Measurements from ENCODE around the gene TNS3.
"Not testable (repeated sequence)": the region's sequence is repeated elsewhere in the genome, so short reads cannot be mapped to it uniquely, and the experiment has no call there.

TNS3 gene

DNA sequence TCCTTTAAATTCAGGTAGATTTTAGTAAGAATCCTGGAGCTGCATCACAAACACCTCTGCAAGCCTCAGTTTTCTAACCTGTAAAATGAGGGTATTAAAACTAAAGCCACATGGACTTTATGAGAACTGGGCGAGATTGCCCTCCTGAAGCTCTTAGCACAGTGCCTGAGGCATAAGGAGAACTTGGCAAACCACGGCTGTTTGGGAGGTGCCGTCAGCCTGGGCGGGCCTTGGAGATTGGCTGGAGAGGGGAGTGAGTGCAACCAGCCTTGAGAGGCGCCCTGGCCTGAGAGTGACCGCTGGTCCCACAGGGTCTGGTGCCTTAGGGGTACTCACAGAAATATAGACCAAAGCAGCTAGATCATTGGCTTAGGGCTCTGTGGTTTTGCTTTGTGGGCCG is 5.4 kb upstream of the TNS3 start:
- no peaks in the 10 kb centered on the region for H3K9me3 ChIP-seq (ENCODE audit: control insufficient read depth, low read depth, low read length)
- H3K36me3 ChIP-seq (ENCODE audit: control insufficient read depth, low read depth, low read length), result no peaks in the 10 kb centered on the region
- H3K4me3 ChIP-seq (ENCODE audit: low read length), result no peak overlapping the region
- H3K27me3 ChIP-seq (ENCODE audit: control insufficient read depth, insufficient read depth, low read length), result peaks cover 17% of the 10 kb centered on the region
- no peak overlapping the region for H3K27ac ChIP-seq (ENCODE audit: low read length)
- no peak overlapping the region for H3K9ac ChIP-seq (ENCODE audit: low read length)
- peaks cover 21% of the 10 kb centered on the region for H3K4me1 ChIP-seq (ENCODE audit: control insufficient read depth, low read depth, low read length)

DNA sequence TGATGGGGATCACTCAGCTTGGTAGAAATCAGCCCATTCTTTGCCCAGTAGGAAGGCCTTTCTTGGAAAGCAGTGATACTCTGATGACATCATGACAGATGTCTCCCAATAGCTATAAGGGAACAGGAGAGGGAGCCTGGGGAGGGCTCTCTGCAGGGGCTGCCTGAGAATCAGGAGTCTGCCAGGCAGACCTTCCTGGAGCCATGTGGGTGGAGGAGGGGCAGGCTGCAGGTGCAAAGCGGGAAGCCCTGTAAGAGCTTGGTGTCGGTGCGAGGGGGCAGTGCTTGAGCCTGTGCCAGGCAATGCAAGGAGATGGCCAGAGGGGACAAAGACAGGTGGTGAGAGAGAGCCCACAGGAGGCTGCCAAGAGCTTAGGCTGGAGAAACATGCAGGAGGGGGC is 5.0 kb upstream of the TNS3 start:
- H3K27ac ChIP-seq (ENCODE audit: low read length), result no peak overlapping the region
- H3K4me1 ChIP-seq (ENCODE audit: control insufficient read depth, low read depth, low read length), result peaks cover 19% of the 10 kb centered on the region
- H3K9ac ChIP-seq (ENCODE audit: low read length), result no peak overlapping the region
- no peaks in the 10 kb centered on the region for H3K36me3 ChIP-seq (ENCODE audit: control insufficient read depth, low read depth, low read length)
- peaks cover 17% of the 10 kb centered on the region for H3K27me3 ChIP-seq (ENCODE audit: control insufficient read depth, insufficient read depth, low read length)
- H3K9me3 ChIP-seq (ENCODE audit: control insufficient read depth, low read depth, low read length), result no peaks in the 10 kb centered on the region
- H3K4me3 ChIP-seq (ENCODE audit: low read length), result no peak overlapping the region

DNA sequence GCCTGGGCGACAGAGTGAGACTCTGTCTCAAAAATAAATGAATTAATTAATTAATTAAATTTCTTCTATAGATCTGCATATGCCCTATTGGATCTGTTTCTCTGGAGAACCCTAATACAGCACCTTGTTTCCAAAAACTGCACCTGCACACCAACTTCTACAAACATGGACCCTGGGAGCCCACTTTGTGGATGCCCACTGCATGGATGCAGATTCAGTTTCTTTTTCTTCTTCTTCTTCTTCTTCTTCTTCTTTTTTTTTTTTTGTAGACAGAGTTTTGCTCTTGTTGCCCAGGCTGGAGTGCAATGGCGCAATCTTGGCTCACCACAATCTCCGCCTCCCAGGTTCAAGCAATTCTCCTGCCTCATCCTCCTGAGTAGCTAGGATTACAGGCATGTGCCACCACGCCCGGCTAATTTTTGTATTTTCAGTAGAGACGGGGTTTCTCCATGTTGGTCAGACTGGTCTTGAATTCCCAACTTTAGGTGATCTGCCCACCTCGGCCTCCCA is 4.3 kb upstream of the TNS3 start:
- peaks cover 13% of the 10 kb centered on the region for H3K4me1 ChIP-seq (ENCODE audit: control insufficient read depth, low read depth, low read length)
- peaks cover 17% of the 10 kb centered on the region for H3K27me3 ChIP-seq (ENCODE audit: control insufficient read depth, insufficient read depth, low read length)

DNA sequence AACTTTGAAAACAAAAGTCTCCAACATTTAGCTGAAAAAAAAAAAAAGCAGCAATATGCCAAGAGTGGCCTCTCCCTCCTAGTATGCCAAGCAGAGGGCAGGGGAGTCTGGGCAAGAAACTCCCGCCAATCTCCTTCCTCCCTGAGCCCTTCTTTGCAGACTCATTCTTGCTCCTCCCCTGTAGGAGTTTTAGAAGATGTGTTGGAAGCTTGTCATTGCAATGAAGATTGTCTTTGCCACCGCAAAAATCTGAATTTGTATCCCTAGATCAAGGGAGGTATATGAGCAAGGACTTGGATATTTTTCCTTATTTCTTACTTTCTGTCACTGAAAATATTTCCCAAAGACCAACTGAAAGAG is 2.6 kb upstream of the TNS3 start:
- H3K27ac ChIP-seq (ENCODE audit: low read length), result no peak overlapping the region
- peaks cover 17% of the 10 kb centered on the region for H3K27me3 ChIP-seq (ENCODE audit: control insufficient read depth, insufficient read depth, low read length)
- no peak overlapping the region for H3K9ac ChIP-seq (ENCODE audit: low read length)
- H3K9me3 ChIP-seq (ENCODE audit: control insufficient read depth, low read depth, low read length), result no peaks in the 10 kb centered on the region
- no peaks in the 10 kb centered on the region for H3K36me3 ChIP-seq (ENCODE audit: control insufficient read depth, low read depth, low read length)
- no peak overlapping the region for H3K4me3 ChIP-seq (ENCODE audit: low read length)
- H3K4me1 ChIP-seq (ENCODE audit: control insufficient read depth, low read depth, low read length), result peaks cover 15% of the 10 kb centered on the region

More for the DNA sequence above, 4.3 kb upstream of the TNS3 start:
- not testable (repeated sequence) for H3K27ac ChIP-seq (ENCODE audit: low read length); H3K9ac ChIP-seq (ENCODE audit: low read length); H3K36me3 ChIP-seq (ENCODE audit: control insufficient read depth, low read depth, low read length); H3K9me3 ChIP-seq (ENCODE audit: control insufficient read depth, low read depth, low read length); H3K4me3 ChIP-seq (ENCODE audit: low read length)

DNA sequence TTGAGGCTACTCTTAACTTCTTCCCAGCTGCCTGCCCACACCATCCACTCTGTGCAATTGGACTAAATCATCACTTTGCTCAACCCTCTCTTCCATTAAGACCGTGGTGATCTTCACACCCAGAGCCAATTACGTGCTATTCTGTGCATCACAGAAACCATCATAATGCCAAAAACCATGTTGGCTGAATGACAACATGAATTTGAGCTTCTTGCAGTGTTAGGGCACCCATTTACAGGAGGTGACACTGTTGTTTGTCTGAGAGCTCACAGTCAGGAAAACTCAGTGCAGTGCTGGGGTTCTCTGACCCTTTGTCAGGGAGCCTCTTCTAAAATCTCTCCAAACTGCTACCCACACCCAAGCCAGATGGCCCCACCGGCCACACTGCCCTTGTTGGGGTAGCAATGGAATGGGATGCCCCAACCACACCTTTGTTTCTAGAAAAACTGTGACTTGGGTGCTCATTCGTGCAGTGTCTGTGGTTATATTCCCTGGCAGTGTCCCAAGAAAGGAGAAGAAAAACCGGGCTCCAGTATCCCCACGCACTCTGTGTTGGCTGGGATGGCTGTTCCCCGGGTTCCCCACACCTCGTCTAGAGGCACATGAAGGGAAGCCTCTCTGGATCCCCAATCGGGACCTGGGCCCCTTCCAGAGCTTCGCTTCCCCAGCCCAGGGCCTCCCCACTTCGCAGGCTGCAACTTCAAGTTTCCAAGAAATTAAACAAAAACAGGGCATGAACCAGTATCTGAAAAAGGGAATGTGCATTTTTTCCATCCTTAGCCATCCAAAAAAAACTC is 2.0 kb upstream of the TNS3 start:
- no peak overlapping the region for H3K27ac ChIP-seq (ENCODE audit: low read length)
- no peaks in the 10 kb centered on the region for H3K9me3 ChIP-seq (ENCODE audit: control insufficient read depth, low read depth, low read length)
- peaks cover 17% of the 10 kb centered on the region for H3K4me1 ChIP-seq (ENCODE audit: control insufficient read depth, low read depth, low read length)
- peaks cover 17% of the 10 kb centered on the region for H3K27me3 ChIP-seq (ENCODE audit: control insufficient read depth, insufficient read depth, low read length)
- H3K4me3 ChIP-seq (ENCODE audit: low read length), result no peak overlapping the region
- no peak overlapping the region for H3K9ac ChIP-seq (ENCODE audit: low read length)
- H3K36me3 ChIP-seq (ENCODE audit: control insufficient read depth, low read depth, low read length), result no peaks in the 10 kb centered on the region

DNA sequence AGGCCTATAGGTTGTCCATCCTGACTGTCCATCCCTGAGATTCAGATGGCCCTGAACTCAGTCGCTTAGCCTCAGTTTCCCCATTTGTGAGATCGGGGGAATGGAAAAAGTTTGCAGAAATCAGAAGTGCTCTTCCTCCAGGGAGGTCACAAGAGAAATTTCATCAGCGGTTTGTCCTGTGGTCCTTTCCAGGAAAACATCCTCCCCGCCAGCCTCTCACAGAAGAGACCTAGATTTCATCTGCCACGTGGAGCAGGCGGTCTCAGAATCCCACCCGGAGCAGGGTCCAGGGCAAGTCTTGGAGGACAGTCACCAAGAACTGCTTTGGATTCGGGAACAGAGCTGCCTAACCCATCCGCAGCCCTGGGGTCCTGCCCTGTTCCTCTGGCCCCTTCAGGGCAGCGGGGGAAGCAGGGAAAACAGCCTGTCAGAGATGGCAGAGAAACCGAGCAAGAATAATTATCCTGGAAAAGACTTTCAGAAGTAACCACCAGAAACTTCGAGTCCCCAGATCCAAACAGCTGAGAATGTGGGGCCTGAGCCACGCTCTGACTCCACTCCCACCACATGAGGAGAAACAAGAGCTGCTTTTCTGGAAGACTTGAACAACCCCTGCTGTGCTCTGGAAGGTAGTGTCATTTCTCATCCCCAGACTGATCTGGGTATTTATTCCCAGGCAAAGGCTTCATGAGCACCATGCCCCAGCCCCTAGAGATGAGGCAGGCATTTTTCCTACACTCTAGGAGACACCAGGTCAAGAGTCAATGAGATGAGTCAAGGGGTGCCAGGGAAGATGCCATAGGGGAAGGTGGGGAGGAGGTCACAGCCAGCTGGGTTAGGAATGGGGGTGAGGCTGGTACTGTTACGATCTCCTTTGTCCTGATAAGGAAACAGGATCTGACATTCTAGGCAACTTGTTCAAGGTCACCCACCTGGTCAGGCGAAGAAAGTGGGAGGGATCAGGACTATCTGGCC is 1.1 kb upstream of the TNS3 start:
- H3K9ac ChIP-seq (ENCODE audit: low read length), result no peak overlapping the region

DNA sequence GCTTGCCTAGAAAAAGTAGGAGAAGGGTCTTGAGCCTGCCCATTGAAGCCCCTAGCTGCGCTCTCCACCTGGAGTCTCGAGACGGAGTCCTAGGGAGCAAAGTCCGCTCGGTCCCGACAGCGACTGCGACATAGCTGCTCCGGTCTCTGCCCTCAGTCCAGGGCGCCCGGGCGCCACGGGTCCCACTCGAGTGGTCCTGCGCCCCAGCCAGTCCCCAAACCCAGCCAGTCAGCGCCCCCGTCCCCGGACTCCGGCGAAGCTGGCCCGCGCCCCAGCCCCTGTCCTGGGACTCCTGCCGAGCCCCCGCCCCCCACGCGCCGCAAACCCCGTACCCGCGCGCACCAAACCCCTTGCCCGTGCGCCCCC is 490 bp downstream of the TNS3 start:
- peak overlapping the region; percentile 73 for H3K9ac ChIP-seq (ENCODE audit: low read length)
- no peak overlapping the region for H3K27ac ChIP-seq (ENCODE audit: low read length)
- peaks cover 17% of the 10 kb centered on the region for H3K4me1 ChIP-seq (ENCODE audit: control insufficient read depth, low read depth, low read length)
- no peaks in the 10 kb centered on the region for H3K36me3 ChIP-seq (ENCODE audit: control insufficient read depth, low read depth, low read length)
- peak overlapping the region; percentile 67 for H3K4me3 ChIP-seq (ENCODE audit: low read length)
- peaks cover 17% of the 10 kb centered on the region for H3K27me3 ChIP-seq (ENCODE audit: control insufficient read depth, insufficient read depth, low read length)
- no peaks in the 10 kb centered on the region for H3K9me3 ChIP-seq (ENCODE audit: control insufficient read depth, low read depth, low read length)

More for the DNA sequence above, 1.1 kb upstream of the TNS3 start:
- Histone ChIP-seq H3K36me3 (ENCODE audit: control insufficient read depth, low read depth, low read length) (no peaks in the 10 kb centered on the region), H3K27me3 (ENCODE audit: control insufficient read depth, insufficient read depth, low read length) (peaks cover 17% of the 10 kb centered on the region), H3K9me3 (ENCODE audit: control insufficient read depth, low read depth, low read length) (no peaks in the 10 kb centered on the region), H3K4me1 (ENCODE audit: control insufficient read depth, low read depth, low read length) (peaks cover 17% of the 10 kb centered on the region), H3K4me3 (ENCODE audit: low read length) (peak overlapping the region; percentile 67), H3K27ac (ENCODE audit: low read length) (no peak overlapping the region)

DNA sequence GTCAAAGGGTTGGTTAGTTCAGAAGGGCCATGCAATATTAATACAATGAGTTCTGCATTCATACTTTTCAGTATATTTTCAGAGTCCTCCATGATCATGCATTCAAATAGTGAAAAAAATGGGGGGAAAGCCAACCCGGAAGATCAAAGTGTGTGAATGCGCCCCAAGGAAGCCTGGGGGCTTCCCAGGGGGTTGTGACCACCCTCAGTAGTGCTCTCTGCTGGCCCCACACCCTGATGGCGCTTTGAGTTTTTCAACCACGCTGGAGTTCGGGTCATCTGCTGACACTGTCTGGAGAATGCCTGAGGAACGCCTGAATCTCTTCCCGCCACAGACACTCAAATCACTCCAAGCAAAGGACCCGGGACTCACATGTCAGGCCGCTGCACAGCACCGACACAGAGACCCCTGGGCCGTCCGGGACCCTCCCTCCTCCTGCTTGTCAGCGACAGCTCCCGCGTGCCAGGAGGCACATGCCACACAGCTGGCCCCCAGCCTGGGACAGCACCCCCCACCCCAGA is 1.0 kb downstream of the TNS3 start:
- H3K4me1 ChIP-seq (ENCODE audit: control insufficient read depth, low read depth, low read length), result peaks cover 17% of the 10 kb centered on the region
- peak overlapping the region; percentile 73 for H3K9ac ChIP-seq (ENCODE audit: low read length)
- no peak overlapping the region for H3K27ac ChIP-seq (ENCODE audit: low read length)
- H3K9me3 ChIP-seq (ENCODE audit: control insufficient read depth, low read depth, low read length), result no peaks in the 10 kb centered on the region
- no peaks in the 10 kb centered on the region for H3K36me3 ChIP-seq (ENCODE audit: control insufficient read depth, low read depth, low read length)
- H3K4me3 ChIP-seq (ENCODE audit: low read length), result peak overlapping the region; percentile 67
- peaks cover 17% of the 10 kb centered on the region for H3K27me3 ChIP-seq (ENCODE audit: control insufficient read depth, insufficient read depth, low read length)

DNA sequence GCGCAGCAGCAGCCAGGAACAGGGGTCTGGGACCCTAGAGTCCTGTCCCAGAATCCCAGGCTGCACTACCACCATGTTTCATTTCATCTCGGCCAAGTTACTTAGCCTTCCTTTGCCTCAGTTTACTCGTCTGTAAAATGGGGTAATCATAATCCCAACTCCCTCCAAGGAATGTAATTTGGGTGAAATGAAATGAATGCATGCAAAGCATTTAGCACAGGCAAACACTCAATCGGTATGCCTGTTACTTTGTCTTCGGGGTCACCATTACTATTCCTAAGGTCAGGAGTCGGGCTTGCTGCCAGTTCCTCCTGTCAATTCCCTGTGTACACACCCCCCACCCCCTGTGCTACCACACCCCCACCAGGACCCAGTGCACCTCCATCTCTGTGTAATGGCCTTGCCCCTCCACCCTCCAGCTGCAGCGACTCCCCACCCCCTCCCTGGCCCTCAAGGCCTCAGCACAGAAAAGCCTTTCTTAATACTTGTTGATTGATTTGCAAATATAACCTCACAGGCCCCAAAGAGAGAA is 1.7 kb downstream of the TNS3 start:
- no peak overlapping the region for H3K9ac ChIP-seq (ENCODE audit: low read length)
- H3K27me3 ChIP-seq (ENCODE audit: control insufficient read depth, insufficient read depth, low read length), result peaks cover 17% of the 10 kb centered on the region
- no peaks in the 10 kb centered on the region for H3K9me3 ChIP-seq (ENCODE audit: control insufficient read depth, low read depth, low read length)
- peaks cover 17% of the 10 kb centered on the region for H3K4me1 ChIP-seq (ENCODE audit: control insufficient read depth, low read depth, low read length)
- H3K36me3 ChIP-seq (ENCODE audit: control insufficient read depth, low read depth, low read length), result no peaks in the 10 kb centered on the region
- peak overlapping the region; percentile 67 for H3K4me3 ChIP-seq (ENCODE audit: low read length)
- H3K27ac ChIP-seq (ENCODE audit: low read length), result no peak overlapping the region

DNA sequence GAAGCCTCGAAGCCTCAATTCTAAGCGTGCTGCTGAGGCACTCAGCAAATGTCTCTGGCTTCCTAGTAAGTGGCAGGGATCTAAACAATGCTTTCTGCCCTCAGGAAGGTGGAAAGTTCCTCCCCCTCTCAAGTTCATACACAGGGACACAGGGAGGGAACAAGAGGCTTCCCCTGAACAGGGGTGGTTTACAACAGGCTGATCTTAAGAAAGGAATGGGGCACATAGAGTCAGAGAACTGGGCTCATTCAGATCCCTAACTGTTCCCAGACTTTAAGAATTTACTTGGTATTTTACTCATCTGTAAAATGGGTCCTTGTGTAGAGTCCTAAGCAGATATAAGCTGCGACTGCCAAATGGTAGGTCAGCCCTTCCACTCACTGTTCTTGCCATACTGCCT is 2.5 kb downstream of the TNS3 start:
- no peaks in the 10 kb centered on the region for H3K9me3 ChIP-seq (ENCODE audit: control insufficient read depth, low read depth, low read length)
- H3K27me3 ChIP-seq (ENCODE audit: control insufficient read depth, insufficient read depth, low read length), result peaks cover 17% of the 10 kb centered on the region
- no peak overlapping the region for H3K4me3 ChIP-seq (ENCODE audit: low read length)
- no peaks in the 10 kb centered on the region for H3K36me3 ChIP-seq (ENCODE audit: control insufficient read depth, low read depth, low read length)
- H3K27ac ChIP-seq (ENCODE audit: low read length), result no peak overlapping the region
- peaks cover 17% of the 10 kb centered on the region for H3K4me1 ChIP-seq (ENCODE audit: control insufficient read depth, low read depth, low read length)
- no peak overlapping the region for H3K9ac ChIP-seq (ENCODE audit: low read length)

DNA sequence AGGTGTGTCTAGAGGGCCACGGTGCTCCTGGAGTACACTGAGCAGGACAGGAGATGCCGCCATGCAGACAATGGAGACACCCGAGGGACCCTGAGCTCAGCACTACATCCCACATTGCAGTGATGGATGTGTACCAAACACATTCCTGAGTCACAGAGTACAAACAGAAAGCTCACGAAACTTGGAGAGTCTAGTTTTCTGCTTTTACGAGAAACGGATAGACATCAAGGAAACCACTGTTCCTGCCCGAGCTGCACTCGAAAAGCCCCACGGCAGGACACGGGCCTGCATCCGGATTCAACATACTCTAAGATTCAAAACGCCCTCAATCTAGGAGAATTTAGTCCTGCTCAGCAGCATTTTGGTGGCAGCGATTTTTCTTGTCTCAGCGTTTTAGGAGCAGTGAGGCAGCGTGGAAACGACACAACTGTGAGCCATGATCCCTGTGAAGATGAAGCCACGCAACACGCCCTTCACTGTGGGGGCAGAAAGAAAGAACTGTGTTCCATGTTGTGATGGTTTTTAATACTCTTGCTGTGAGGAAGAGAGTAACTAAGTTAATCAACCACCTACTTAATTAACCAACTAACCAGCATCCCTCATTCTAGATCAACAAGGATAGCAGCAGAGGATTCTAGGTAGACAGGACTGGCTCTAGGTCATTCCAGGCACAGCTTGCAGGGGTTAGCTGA is 3.2 kb downstream of the TNS3 start:
- Histone ChIP-seq H3K36me3 (ENCODE audit: control insufficient read depth, low read depth, low read length) (no peaks in the 10 kb centered on the region), H3K27me3 (ENCODE audit: control insufficient read depth, insufficient read depth, low read length) (peaks cover 14% of the 10 kb centered on the region), H3K4me3 (ENCODE audit: low read length) (no peak overlapping the region), H3K4me1 (ENCODE audit: control insufficient read depth, low read depth, low read length) (peaks cover 21% of the 10 kb centered on the region), H3K9me3 (ENCODE audit: control insufficient read depth, low read depth, low read length) (no peaks in the 10 kb centered on the region), H3K9ac (ENCODE audit: low read length) (no peak overlapping the region), H3K27ac (ENCODE audit: low read length) (no peak overlapping the region)
